GM13976 (cell line): ENCODE measurements around the gene CNPY1.

Source experiments
- DNase-seq: peaks from one replicate; pipeline ENCODE4 v3.0.0; 2012; ENCODE audit warnings: low spot score
- in situ Hi-C: fragments of 300-500 bp; cut with MboI; formaldehyde crosslinking; loops from one replicate; pipeline ENCODE4 v1.12.0; 2022; ENCODE audit warnings: low sequenced_read_pairs, mixed read lengths, inconsistent platforms; ENCODE audit not compliant: unreplicated experiment
- TF ChIP-seq, protein P1 (sequence below): IDR thresholded peaks from 2 replicates; pipeline ENCODE4 v1.5.1; 2012; ENCODE audit warnings: borderline replicate concordance, mild to moderate bottlenecking; ENCODE audit not compliant: insufficient read depth; ENCODE audit errors: extremely low read depth, missing control alignments, control extremely low read depth

CNPY1 gene

DNA sequence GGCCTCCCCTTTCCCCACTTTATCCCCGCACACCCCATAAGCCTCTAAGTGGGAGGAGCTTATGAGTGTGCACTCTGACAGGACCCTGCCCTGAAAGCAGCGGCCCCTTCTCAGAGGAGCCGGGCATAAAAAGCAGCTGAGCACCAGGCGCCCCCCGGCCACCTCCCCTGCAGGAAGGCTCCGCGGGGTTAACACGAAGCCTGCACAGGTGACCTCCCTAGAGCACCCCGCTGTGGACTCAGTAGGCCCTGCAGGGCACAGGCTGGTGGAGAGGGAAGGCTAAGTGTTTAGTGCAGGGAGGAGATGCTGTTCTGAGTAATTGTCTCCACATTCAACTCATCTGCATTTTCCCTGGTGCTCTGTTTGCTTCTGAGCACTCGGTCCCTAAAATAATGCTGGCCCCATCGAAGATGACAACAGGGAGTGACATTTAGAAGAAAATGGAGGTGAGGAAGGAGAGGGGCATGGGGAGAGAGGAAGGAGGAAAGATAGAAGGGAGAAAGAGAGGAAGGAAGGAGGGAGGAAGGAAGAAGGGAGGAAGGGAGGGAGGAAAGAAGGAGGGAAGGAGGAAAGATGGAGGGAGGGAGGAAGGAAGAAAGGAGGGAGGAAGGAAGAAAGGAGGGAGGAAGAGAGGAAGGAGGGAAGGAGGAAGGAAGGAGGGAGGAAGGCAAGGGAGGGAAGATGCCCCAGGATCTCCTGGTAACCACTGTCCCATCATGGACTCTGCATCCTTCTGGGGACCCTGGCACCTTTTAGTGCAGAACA is 25.4 kb upstream of the CNPY1 start:
- in situ Hi-C loops = no loop called here
- no peak for DNase-seq
- TF ChIP-seq, protein P1, sequence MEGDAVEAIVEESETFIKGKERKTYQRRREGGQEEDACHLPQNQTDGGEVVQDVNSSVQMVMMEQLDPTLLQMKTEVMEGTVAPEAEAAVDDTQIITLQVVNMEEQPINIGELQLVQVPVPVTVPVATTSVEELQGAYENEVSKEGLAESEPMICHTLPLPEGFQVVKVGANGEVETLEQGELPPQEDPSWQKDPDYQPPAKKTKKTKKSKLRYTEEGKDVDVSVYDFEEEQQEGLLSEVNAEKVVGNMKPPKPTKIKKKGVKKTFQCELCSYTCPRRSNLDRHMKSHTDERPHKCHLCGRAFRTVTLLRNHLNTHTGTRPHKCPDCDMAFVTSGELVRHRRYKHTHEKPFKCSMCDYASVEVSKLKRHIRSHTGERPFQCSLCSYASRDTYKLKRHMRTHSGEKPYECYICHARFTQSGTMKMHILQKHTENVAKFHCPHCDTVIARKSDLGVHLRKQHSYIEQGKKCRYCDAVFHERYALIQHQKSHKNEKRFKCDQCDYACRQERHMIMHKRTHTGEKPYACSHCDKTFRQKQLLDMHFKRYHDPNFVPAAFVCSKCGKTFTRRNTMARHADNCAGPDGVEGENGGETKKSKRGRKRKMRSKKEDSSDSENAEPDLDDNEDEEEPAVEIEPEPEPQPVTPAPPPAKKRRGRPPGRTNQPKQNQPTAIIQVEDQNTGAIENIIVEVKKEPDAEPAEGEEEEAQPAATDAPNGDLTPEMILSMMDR = no peak

DNA sequence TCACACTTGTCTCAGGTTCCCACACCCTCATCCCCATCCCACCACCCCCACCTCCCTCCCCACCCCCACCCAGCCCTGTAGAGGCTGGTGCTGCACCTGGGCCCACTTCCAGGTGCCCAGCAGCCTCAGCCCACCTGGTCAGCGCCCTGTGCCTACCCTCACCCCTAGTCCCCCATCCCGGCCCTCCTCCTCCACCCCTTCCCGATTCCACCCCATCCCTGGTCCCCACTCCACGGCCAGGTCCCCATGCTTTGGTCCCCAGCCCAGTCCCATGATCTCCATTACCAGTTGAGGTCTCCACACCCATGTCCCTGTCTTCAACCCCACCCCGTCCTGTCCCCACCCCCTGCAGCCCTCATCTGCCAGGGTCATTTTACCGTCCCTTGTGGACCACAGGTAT is 24.6 kb upstream of the CNPY1 start:
- DNase-seq = no peak
- TF ChIP-seq, protein P1 = no peak
- in situ Hi-C loops = no loop called here

DNA sequence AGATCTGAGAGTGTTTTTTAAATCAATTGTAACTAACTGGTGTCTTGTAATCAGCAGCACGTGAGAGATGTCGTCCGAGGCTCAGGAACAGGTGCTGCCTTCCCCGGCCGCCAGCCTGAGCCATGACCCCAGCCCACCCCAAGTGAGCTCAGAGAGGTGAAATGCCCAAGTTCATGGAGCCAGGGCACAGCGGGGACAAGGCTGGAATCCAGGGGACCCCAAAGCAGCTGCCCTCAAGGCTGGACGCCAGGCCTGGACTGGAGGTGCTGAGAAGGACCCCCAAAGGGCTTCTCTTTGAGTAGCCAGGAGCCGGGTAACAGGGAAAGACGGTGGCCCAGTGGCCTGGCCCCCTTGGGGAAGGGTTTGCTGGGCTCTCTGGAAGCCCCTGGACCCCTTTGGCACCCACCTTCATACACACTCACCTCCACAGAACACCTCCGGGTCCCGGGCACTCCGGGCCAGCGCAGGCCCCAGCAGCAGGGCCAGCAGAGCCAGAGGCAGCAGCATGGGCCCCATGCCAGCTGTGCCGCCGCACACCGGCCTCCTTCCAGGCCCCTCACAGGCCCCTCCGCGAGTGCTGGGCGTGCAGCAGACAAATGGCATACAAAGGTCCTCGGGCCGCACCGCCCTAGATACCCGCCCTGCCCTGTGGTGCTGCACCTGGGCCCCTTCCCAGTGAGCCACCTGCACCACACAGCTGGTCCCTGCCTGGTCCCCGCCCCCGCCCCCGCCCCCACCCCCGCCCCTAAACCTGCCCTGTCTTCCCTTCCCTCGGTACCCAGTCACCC is 24.0 kb upstream of the CNPY1 start:
- TF ChIP-seq, protein P1 = no peak
- no peak for DNase-seq
- in situ Hi-C loops = no loop called here

DNA sequence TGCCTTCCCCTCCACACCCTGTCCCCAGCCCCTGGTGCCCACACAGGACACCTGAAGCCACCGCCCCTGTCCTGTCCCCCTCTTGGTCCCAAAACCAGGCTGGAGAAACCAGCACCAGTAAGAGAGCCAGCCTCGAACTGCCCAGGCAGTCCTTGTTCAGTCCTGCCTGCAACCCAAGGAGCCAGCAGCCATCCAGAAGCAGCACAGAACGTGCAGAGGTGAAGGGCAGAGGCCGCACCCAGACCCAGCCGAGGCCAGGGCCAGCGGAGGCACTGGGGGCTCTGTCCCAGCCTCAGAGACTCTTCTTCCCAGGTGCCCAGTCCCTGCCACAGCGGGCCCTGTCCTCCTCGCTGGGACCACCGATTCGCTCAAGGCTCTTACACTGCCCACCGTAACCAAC is 23.3 kb upstream of the CNPY1 start:
- in situ Hi-C loops = no loop called here
- TF ChIP-seq, protein P1 = no peak
- DNase-seq = no peak

DNA sequence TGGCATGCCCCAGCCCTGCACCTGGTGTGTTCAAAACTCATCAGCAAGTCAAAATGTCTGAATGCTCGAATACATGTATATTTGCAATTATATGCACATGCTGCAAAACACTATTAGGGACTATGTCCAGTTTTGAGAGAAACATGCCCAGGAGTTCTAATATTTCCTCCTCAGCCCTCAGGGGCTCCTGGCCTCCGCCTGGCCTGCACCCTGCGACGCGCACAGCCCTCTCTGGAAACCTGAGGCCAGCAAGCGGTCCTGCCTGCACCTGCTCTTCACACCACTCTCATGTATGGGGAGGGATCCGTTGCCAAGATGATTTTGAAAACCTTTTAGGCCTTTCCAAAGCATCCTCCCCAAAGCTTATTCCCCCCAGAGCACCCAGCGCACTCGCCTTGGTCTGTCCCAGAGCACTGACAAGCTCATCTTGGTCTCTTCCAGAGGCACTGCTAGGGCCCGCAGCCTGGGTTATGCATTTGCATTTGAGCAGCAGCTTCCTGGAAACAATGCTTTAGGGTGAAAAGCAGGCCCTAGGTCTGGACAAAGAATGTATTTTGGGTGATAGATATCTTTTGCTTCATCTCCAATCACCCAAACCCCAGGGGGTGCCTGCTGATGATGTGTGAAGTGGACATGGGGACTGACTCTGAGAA is 22.6 kb upstream of the CNPY1 start:
- in situ Hi-C loops = no loop called here
- TF ChIP-seq, protein P1 = no peak
- DNase-seq = no peak

DNA sequence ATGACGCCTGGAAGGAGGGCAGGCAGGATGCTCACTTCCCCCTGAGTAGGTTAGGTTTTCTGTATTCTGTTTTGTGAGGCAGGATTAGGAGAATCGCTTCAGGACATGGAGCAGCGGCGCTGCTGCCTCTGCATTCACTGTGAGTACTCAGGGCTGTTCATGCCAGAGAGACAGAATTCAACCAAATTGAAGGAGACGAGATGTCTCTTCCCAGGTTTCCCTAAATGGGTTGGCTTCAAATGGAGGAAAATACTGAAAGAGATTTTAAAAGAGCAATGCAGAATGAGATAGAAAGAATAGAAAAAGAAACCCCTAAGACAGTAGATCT is 21.9 kb upstream of the CNPY1 start:
- TF ChIP-seq, protein P1 = no peak
- no peak for DNase-seq
- in situ Hi-C loops = no loop called here
